22Rv1 (cell line): ENCODE data around the gene CD164L2.

ENCODE experiments used
- ZFX ChIP-seq: fragments of 450-650 bp; IDR thresholded peaks from 2 replicates; pipeline ENCODE4 v1.6.1; 2017; ENCODE audit warnings: antibody characterized with exemption, borderline replicate concordance
- TF ChIP-seq, protein P1 (sequence below): fragments of 450-650 bp; IDR thresholded peaks from 2 replicates; pipeline ENCODE4 v1.5.1; 2017; ENCODE audit warnings: mild to moderate bottlenecking

DNA sequence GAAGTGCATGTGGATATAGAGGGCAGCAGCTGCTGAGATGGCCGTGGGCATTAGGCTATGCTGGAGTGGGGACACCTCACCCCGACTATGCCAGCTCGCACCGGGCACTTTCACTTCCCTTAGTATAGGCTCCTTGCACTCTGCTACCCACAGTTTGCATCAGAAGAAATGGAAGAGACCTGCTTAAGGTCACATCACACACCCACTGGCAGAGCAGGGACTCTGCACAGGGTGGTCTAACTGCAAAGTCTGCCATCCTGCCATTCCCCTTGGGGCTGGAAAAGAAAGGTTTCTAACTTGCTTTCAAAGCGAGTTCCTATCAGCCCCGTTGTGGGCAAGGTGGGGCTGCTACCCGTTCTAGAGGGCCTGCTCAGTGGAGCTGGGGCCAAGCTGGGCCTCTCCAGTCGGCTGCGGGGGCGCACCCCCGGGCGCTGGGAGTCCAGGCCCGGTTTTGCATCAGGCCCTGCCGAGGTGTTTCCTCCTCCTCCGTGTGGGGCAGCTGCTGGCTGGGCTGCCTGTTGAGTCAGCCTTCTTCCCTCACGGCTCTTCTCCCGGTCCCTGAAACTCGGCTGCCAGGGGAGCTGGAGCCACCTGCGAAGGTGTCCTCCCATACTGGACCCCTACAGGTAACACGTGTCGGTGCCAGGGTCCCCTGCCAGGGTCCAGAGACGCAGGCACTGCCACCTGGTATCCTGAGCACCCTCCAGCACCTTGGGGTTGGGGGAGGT is 41.4 kb downstream of the CD164L2 start, which contains the start of gene SYTL1:
- TF ChIP-seq, protein P1, sequence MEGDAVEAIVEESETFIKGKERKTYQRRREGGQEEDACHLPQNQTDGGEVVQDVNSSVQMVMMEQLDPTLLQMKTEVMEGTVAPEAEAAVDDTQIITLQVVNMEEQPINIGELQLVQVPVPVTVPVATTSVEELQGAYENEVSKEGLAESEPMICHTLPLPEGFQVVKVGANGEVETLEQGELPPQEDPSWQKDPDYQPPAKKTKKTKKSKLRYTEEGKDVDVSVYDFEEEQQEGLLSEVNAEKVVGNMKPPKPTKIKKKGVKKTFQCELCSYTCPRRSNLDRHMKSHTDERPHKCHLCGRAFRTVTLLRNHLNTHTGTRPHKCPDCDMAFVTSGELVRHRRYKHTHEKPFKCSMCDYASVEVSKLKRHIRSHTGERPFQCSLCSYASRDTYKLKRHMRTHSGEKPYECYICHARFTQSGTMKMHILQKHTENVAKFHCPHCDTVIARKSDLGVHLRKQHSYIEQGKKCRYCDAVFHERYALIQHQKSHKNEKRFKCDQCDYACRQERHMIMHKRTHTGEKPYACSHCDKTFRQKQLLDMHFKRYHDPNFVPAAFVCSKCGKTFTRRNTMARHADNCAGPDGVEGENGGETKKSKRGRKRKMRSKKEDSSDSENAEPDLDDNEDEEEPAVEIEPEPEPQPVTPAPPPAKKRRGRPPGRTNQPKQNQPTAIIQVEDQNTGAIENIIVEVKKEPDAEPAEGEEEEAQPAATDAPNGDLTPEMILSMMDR, result no peak
- no peak for TF ChIP-seq ZFX
